GM13976 (cell line): ENCODE measurements around the gene CLDN24.

ENCODE experiments used
- DNase-seq: peaks from one replicate; pipeline ENCODE4 v3.0.0; 2012; ENCODE audit warnings: low spot score
- CTCF ChIP-seq: IDR thresholded peaks from 2 replicates; pipeline ENCODE4 v1.5.1; 2012; ENCODE audit warnings: borderline replicate concordance, mild to moderate bottlenecking; ENCODE audit not compliant: insufficient read depth; ENCODE audit errors: extremely low read depth, missing control alignments, control extremely low read depth
- in situ Hi-C: fragments of 300-500 bp; cut with MboI; formaldehyde crosslinking; loops from one replicate; pipeline ENCODE4 v1.12.0; 2022; ENCODE audit warnings: low sequenced_read_pairs, mixed read lengths, inconsistent platforms; ENCODE audit not compliant: unreplicated experiment

Gene CLDN24

GRCh38 chr4:183348706-183349659 is 26.8 kb upstream of the CLDN24 start:
- no peak for TF ChIP-seq CTCF
- in situ Hi-C loops, result no loop called here
- DNase-seq, result no peak

GRCh38 chr4:183348136-183348535 is 25.9 kb upstream of the CLDN24 start:
- in situ Hi-C loops, result no loop called here
- no peak for TF ChIP-seq CTCF
- no peak for DNase-seq

- DNase-seq, result no peak
- in situ Hi-C loops, result no loop called here
- TF ChIP-seq CTCF, result no peak
Measured at GRCh38 chr4:183347566-183347965, 25.3 kb upstream of the CLDN24 start.

- in situ Hi-C loops, result no loop called here
- DNase-seq, result no peak
- no peak for TF ChIP-seq CTCF
Measured at GRCh38 chr4:183347146-183347545, 24.9 kb upstream of the CLDN24 start.

- TF ChIP-seq CTCF, result no peak
- in situ Hi-C loops, result no loop called here
- DNase-seq, result no peak
Measured at GRCh38 chr4:183345261-183345660, 23.0 kb upstream of the CLDN24 start.

- TF ChIP-seq CTCF, result no peak
- no peak for DNase-seq
- in situ Hi-C loops, result no loop called here
Measured at GRCh38 chr4:183344523-183345255, 22.5 kb upstream of the CLDN24 start.
